HG03432 (cell line): ENCODE results near the gene OR52A1.
"Not testable (repeated sequence)": the region's sequence is repeated elsewhere in the genome, so short reads cannot be mapped to it uniquely, and the experiment has no call there.

Experiments
- ATAC-seq: cut with Tn5 transposase; IDR thresholded peaks from one replicate; pipeline ENCODE4 v1.9.1; 2021; ENCODE audit warnings: mild to moderate bottlenecking, moderate library complexity; ENCODE audit not compliant: unreplicated experiment

OR52A1 gene

GRCh38 chr11:5154657-5155056 lies at the start of gene OR52A1:
OR52A1 (minus strand) TSS chr11:5154757; CDS start chr11:5152369, 2,388 bp downstream.
- no peak for ATAC-seq

DNA sequence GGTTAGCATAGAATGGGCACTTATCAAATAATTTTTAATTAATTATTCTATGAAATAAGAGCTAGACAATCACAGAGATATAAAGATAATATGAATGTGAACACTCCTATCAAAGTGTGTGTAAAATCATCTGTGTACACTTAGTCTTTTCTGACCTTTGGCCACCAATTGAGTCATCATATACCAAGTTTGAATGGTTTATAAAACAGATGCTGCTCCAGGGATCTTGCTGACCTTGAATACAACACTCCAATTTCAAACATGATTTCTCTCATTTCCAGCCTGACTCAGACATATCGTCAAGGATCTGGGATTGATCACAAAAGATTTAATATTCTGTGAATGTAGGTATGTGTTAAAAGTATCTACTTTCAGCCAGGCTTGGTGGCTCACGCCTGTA lies 48.8 kb upstream of the OR52A1 start:
- ATAC-seq, result no peak

- no peak for ATAC-seq
Observed at GRCh38 chr11:5200582-5200981, 46.0 kb upstream of the OR52A1 start, which contains the start of gene OR51V1. OR51V1 (minus strand) TSS chr11:5200682; CDS start chr11:5200682, 0 bp downstream.

DNA sequence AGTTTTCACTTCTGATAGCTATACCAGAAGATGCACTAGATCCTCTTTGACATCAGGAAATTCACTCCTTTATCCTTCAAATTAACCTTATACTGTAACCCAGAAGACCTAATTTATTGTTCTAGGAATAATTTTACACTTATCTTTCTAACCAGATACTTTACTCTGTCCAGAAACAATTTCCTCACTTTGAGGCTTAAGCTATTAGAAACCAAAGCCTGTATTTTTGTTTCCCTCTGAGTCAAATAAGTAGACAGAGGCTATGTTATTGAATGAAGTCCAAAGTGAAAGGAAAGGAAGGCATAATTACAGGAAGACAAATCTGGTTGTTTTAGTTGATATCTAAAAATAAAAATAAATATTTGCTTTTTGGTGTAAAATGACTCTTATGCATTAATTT lies 43.7 kb upstream of the OR52A1 start:
- no peak for ATAC-seq

- no peak for ATAC-seq
Observed at GRCh38 chr11:5197536-5197935, 43.0 kb upstream of the OR52A1 start.

GRCh38 chr11:5196731-5197130 lies 42.2 kb upstream of the OR52A1 start:
- ATAC-seq, result no peak

DNA sequence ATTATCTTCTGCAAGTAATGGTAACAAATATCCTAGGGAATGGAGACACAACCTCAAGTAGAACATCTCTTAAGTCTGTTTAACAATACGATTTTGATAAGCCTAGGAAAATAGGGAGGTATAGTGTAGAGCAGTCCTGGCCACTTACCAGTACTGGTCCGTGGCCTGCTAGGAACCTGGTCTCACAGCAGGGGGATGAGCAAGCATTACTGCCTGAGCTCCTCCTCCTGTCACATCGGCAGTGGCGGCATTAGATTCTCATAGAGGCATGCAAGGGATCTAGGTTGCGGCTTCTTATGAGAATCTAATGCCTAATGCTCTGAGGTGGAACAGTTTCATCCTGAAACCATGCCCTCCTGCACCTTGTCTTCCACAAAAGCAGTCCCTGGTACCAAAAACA lies 41.5 kb upstream of the OR52A1 start:
- no peak for ATAC-seq

- ATAC-seq, result no peak
Observed at GRCh38 chr11:5192738-5193137, 38.2 kb upstream of the OR52A1 start.

DNA sequence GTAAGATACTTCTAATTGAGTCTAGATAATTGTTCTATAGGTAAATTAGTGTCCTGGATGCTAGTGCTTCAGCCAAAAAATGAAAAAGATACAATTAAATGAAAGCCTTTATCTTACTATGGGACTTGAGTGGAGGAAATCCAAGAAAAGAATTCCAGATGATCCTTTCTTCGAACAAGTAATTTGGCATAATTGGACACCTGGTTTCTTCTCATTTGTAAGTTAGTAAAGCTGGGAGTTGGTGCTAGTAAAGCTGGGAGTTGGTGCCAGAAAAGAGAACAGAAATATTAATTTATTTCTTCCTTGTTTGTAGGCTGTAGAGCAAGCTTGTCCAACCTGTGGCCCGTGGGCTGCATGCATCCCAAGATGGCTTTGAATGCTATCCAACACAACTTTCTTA lies 33.6 kb upstream of the OR52A1 start:
- no peak for ATAC-seq

DNA sequence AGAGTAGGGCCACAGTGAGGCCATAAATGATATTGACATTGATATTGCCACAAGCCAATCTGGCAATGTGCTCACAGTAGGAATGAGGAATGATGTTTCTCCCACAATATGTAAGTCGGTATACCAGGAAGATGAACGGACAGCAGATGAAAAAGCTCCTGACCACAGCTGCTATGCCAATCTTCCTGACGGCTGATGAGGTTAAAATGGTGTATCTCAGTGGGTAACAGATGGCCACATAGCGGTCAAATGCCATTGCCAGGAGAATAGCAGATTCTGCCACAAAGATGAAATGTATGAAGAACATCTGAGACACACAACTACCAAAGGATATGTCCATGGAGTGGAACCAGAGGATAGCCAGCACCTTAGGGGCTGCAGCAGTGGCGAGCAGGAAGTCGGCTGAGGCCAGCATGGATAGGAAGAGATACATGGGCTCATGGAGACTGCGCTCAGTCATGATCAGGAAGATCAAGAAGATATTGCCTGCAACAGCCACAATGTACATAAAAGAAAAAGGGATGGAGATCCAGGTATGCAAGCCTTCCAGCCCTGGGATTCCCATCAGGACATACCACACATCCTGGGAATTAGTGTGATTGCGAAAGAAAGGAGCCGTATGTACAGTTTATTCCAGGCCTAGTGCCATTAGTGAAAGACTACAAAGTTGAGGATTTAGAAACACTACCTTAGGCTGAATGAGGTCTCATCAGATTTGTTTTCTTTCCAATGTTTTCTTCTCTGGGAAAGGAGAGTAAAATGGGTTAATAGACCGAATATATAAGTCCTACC lies 23.7 kb upstream of the OR52A1 start:
- no peak for ATAC-seq

DNA sequence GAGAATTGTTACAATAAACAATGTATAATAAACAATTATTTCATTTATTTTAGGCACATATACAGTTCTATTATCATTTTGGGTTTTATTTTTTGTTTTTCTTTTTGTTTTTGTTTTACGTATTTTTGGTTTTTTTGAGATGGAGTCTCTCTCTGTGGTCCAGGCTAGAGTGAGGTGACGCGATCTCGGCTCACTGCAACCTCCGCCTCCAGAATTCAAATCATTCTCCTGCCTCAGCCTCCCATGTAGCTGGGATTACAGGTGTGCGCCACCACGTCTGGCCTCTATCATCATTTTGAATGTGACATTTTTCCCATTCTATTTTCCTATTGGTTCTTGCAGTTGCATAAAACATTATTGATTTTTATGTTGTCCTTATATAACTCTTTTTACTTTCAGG lies 20.4 kb upstream of the OR52A1 start:
- no peak for ATAC-seq

DNA sequence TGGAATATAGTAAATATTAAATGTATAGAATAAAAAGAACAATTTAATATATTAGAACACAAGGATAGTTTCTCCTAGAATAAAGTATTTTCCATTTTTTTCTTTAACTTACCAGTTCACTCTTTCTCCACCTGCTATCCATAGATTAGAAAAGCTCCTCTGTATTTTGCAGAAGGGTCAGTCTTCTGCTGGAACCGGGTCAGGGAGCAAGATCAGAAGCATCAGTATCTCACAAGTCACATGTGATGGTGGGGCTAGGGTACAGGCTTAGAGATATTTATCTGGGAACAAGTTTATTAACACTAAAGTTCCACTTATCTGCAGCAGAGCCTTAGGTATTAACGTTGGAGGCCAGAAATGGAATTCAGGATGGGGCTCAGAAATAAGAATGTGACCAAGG lies 17.3 kb upstream of the OR52A1 start:
- ATAC-seq, result no peak

GRCh38 chr11:5165898-5166297 lies 11.3 kb upstream of the OR52A1 start:
- ATAC-seq, result not testable (repeated sequence)

GRCh38 chr11:5164807-5165206 lies 10.2 kb upstream of the OR52A1 start:
- not testable (repeated sequence) for ATAC-seq

DNA sequence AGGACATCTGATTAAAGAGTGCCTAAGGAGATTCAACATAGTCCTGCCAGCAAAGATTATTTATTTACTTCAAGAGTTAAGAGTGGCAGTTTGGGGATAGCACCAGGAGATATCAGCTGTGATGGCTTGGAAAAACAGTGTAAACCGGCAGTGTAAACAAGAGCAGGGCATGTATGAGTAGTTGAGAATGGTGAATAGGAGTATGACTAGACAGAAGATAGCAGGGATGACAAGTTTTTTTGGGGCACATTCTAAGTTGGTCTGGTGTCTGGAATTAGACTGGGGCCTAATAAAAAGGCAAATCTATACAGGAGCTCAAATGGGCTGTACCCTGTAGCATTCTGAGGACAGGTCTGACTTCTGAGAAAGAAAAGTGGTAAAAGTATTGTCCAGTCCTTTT lies 6.5 kb upstream of the OR52A1 start:
- not testable (repeated sequence) for ATAC-seq

DNA sequence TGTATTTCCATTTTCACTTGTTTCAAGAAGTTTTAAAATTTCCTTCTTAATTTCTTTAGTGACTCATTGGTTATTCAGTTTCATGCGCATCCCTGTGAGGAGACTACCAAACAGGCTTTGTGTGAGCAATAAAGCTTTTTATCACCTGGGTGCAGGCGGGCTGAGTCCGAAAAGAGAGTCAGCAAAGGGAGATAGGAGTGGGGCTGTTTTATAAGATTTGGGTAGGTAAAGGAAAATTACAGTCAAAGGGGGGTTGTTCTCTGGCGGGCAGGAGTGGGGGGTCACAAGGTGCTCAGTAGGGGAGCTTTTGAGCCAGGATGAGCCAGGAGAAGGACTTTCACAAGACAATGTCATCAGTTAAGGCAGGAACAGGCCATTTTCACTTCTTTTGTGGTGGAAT lies 5.7 kb upstream of the OR52A1 start:
- ATAC-seq, result not testable (repeated sequence)

DNA sequence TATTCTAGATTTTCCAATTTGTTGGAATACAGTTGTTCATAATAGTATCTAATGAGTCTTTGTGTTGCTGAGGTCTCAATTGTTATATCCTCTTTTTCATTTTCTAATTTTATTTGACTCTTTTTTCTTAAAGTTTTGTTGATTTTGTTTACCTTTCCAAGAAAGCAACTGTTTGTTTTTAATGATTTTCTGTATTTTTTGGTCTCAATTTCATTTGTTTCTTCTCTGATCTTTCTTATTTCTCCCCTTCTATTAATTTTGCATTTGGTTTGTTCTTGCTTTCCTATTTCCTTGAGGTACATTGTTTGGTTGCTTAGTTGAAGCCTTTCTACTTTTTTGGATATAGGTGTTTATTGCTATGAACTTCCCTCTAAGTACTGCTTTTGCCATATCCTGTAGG lies 5.2 kb upstream of the OR52A1 start:
- no peak for ATAC-seq

DNA sequence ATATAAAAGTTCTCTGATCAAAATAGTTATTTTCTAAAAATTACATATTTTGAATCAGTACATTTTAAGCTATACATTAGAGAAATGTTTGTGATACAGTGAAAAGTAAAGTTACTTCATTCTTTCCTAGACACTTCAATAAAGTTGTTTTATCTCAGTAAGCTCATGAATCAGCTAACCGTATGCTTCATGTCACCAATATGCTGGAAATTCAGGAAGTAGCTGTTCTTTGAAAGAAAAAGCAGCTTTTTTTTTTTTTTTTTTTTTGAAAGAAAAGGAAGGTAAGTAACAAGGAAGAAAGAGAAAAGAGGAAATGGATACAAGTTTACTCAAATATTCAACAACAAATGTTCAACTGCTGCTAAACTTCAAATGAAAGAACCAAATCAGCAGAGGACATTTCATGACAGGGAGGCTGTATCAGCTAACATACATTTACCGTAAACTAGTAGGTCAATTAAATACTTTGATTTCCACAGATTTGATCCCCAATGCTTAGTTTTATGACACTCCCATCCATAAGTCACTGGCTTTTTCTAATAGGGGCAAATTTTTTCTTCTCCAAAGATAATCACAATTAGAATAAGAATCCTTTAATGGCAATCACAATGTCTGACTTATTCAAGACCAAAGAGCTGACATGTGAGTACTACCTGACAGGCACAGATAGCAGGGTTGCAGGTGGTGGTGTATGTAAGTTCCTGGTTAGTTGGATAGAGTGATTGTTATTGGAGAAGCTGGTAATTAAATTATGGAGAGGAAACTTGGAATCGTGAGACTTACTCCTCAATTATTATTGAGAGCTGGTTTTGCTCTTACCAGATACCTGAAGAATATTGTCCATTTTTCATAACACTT lies 754 bp downstream of the OR52A1 start:
- ATAC-seq, result no peak

- no peak for ATAC-seq
Observed at GRCh38 chr11:5151713-5152153, 2.8 kb downstream of the OR52A1 start.

DNA sequence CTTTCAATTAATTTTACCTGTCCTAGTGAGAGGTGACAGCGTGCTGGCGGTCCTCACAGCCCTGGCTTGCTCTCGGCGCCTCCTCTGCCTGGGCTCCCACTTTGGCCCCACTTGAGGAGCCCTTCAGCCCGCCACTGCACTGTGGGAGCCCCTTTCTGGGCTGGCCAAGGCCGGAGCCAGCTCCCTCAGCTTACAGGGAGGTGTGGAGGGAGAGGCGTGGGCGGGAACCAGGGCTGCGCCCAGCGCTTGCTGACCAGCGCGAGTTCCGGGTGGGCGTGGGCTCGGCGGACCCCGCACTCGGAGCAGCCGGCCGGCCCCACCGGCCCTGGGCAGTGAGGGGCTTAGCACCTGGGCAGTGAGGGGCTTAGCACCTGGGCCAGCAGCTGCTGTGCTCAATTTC lies 10.4 kb downstream of the OR52A1 start:
- not testable (repeated sequence) for ATAC-seq

- no peak for ATAC-seq
Observed at GRCh38 chr11:5137996-5138395, 16.6 kb downstream of the OR52A1 start, which contains the start of gene OR52A5. OR52A5 (minus strand) TSS chr11:5138356; CDS start chr11:5132642, 5,714 bp downstream.

- ATAC-seq, result no peak
Observed at GRCh38 chr11:5137014-5137413, 17.5 kb downstream of the OR52A1 start.
